Measurements from ENCODE around the gene CGB7. TPM values are rescaled to one million over a fixed set of nuclear protein-coding genes. Genes with fewer than 3 reads are reported as not detected.

The CGB7 gene
- total and polyA plus RNA-seq, 8 donors, result 0.38 TPM; not detected in 7

GRCh38 chr19:49102303-49102702, 44.8 kb upstream of the CGB7 start:
- Histone ChIP-seq H3K9me3 (no peaks in the 10 kb centered on the region), H3K4me1 (no peaks in the 10 kb centered on the region), H3K4me3 (no peak overlapping the region), H3K36me3 (peaks cover 3 to 70% (median 28%) of the 10 kb centered on the region in 3 donors), H3K27ac (no peak overlapping the region), H3K27me3 (no peaks in the 10 kb centered on the region)
- DNase-seq (no peak), ATAC-seq (no peak), FAIRE-seq (no peak)
- intact Hi-C loops (cut with DNase I), result loop anchor here in 1 of 3 donors (5.0 kb wide), 1 partner anchor 95 kb away; no protein-coding TSS in a partner anchor
- WGBS, 2 donors, result 93 to 95% methylated on average over 12 of the region's 12 CpGs
- no peak for TF ChIP-seq CTCF (IDR thresholded peaks at IDR 0.05)

- ATAC-seq (no peak), FAIRE-seq (no peak), DNase-seq (no peak)
- intact Hi-C loops (cut with DNase I), result loop anchor here in 1 of 3 donors (5.0 kb wide), 1 partner anchor 96 kb away; no protein-coding TSS in a partner anchor
- no peaks in the 10 kb centered on the region for H3K27me3 ChIP-seq
- H3K36me3 ChIP-seq, result peaks cover 3 to 65% (median 24%) of the 10 kb centered on the region in 3 donors
- no peak overlapping the region for H3K27ac ChIP-seq
- TF ChIP-seq CTCF (IDR thresholded peaks at IDR 0.05), result no peak
- WGBS, 2 donors, result 91 to 94% methylated on average over 12 of the region's 12 CpGs
- H3K4me3 ChIP-seq, result no peak overlapping the region
- H3K4me1 ChIP-seq, result no peaks in the 10 kb centered on the region
- no peaks in the 10 kb centered on the region for H3K9me3 ChIP-seq
Observed at GRCh38 chr19:49101160-49101559, 43.6 kb upstream of the CGB7 start.

GRCh38 chr19:49098795-49099194, 41.2 kb upstream of the CGB7 start:
- WGBS, 2 donors, result 49 to 54% methylated on average over 4 of the region's 4 CpGs
- intact Hi-C loops (cut with DNase I), result no loop called here
- TF ChIP-seq CTCF (IDR thresholded peaks at IDR 0.05), result no peak

GRCh38 chr19:49097453-49098288, 40.1 kb upstream of the CGB7 start:
- no peak overlapping the region for H3K4me3 ChIP-seq
- intact Hi-C loops (cut with DNase I), result no loop called here
- no peaks in the 10 kb centered on the region for H3K27me3 ChIP-seq
- ATAC-seq, result peak; percentile 63 to 96 (median 88)
- no peak overlapping the region for H3K27ac ChIP-seq
- no peak for FAIRE-seq
- H3K4me1 ChIP-seq, result no peaks in the 10 kb centered on the region
- peak; percentile 97 to 99 (median 98) for TF ChIP-seq CTCF (IDR thresholded peaks at IDR 0.05)
- H3K9me3 ChIP-seq, result no peaks in the 10 kb centered on the region
- 32 to 38% methylated on average over 8 of the region's 8 CpGs for WGBS, 2 donors
- H3K36me3 ChIP-seq, result peaks cover 3 to 54% (median 27%) of the 10 kb centered on the region in 3 donors
- DNase-seq, result peak; percentile 53 to 82 (median 75)

More at GRCh38 chr19:49098795-49099194, 41.2 kb upstream of the CGB7 start:
- Histone ChIP-seq H3K4me3 (no peak overlapping the region), H3K27ac (no peak overlapping the region), H3K9me3 (no peaks in the 10 kb centered on the region), H3K27me3 (no peaks in the 10 kb centered on the region), H3K36me3 (peaks cover 3 to 56% (median 24%) of the 10 kb centered on the region in 3 donors), H3K4me1 (no peaks in the 10 kb centered on the region)
- ATAC-seq (peak in 1 of 4 donors; percentile 7), FAIRE-seq (no peak), DNase-seq (no peak)

All from pancreas (tissue), 10 donors.